H9 (cell line): ENCODE measurements around the gene TRPV5. TPM values are rescaled to one million over a fixed set of nuclear protein-coding genes. Genes with fewer than 3 reads are reported as not detected.

Source experiments
- DNase-seq: peaks from one replicate; pipeline ENCODE4 v3.0.0-alpha.2; 2017
- H2AFZ ChIP-seq: one replicate; pipeline ENCODE4 v1.6.1; 2013; ENCODE audit warnings: mild to moderate bottlenecking, low read length, control low read depth, moderate library complexity
- H2AK5ac ChIP-seq: 2 replicates; pipeline ENCODE4 v1.6.1; 2013; ENCODE audit warnings: low read length, control low read depth, mixed read lengths; ENCODE audit not compliant: insufficient read length
- H2BK120ac ChIP-seq: one replicate; pipeline ENCODE4 v1.6.1; 2013; ENCODE audit warnings: low read depth, mild to moderate bottlenecking, low read length, control low read depth, inconsistent platforms; ENCODE audit not compliant: poor library complexity, severe bottlenecking
- H2BK12ac ChIP-seq: 2 replicates; pipeline ENCODE4 v1.6.1; 2013; ENCODE audit warnings: low read length, control low read depth, mixed read lengths, low read depth; ENCODE audit not compliant: insufficient read length
- H2BK15ac ChIP-seq: 2 replicates; pipeline ENCODE4 v1.6.1; 2013; ENCODE audit warnings: low read depth, low read length, control low read depth
- H2BK20ac ChIP-seq: one replicate; pipeline ENCODE4 v1.6.1; 2013; ENCODE audit warnings: low read depth, mild to moderate bottlenecking, low read length, control low read depth, inconsistent platforms; ENCODE audit not compliant: poor library complexity, severe bottlenecking
- H2BK5ac ChIP-seq: 2 replicates; pipeline ENCODE4 v1.6.1; 2013; ENCODE audit warnings: low read length, control low read depth, mixed read lengths; ENCODE audit not compliant: insufficient read length
- H3K14ac ChIP-seq: 2 replicates; pipeline ENCODE4 v1.6.1; 2013; ENCODE audit warnings: low read length, control low read depth; ENCODE audit not compliant: insufficient read depth
- H3K18ac ChIP-seq: 2 replicates; pipeline ENCODE4 v1.6.1; 2013; ENCODE audit warnings: low read depth, mild to moderate bottlenecking, mixed read lengths, low read length, control low read depth; ENCODE audit not compliant: insufficient read length
- H3K23ac ChIP-seq: 2 replicates; pipeline ENCODE4 v1.6.1; 2013; ENCODE audit warnings: low read length, control low read depth, mixed read lengths, low read depth; ENCODE audit not compliant: insufficient read length
- H3K23me2 ChIP-seq: 2 replicates; pipeline ENCODE4 v1.6.1; 2013; ENCODE audit warnings: low read depth, mild to moderate bottlenecking, mixed read lengths, low read length, control low read depth; ENCODE audit not compliant: insufficient read length, poor library complexity, severe bottlenecking
- H3K27ac ChIP-seq: 2 replicates; pipeline ENCODE4 v1.5.1; 2013; ENCODE audit warnings: low read length, control low read depth, mixed read lengths, low read depth; ENCODE audit not compliant: insufficient read length
- H3K27me3 ChIP-seq: 2 replicates; pipeline ENCODE4 v1.6.1; 2013; ENCODE audit warnings: low read length, control low read depth, inconsistent platforms; ENCODE audit not compliant: insufficient read depth
- H3K4ac ChIP-seq: 2 replicates; pipeline ENCODE4 v1.6.1; 2013; ENCODE audit warnings: low read depth, mild to moderate bottlenecking, control low read depth, inconsistent platforms, low read length, moderate library complexity
- H3K4me1 ChIP-seq: 2 replicates; pipeline ENCODE4 v1.6.1; 2013; ENCODE audit warnings: low read length, control low read depth, inconsistent platforms; ENCODE audit not compliant: insufficient read depth
- H3K4me2 ChIP-seq: 2 replicates; pipeline ENCODE4 v1.6.1; 2013; ENCODE audit warnings: low read length, control low read depth, mixed read lengths; ENCODE audit not compliant: insufficient read length, insufficient read depth
- H3K56ac ChIP-seq: 2 replicates; pipeline ENCODE4 v1.6.1; 2013; ENCODE audit warnings: low read depth, mild to moderate bottlenecking, mixed read lengths, low read length, control low read depth; ENCODE audit not compliant: insufficient read length
- H3K79me1 ChIP-seq: 2 replicates; pipeline ENCODE4 v1.6.1; 2013; ENCODE audit warnings: low read depth, mild to moderate bottlenecking, moderate library complexity, low read length, control low read depth, inconsistent platforms; ENCODE audit not compliant: insufficient read depth, poor library complexity, severe bottlenecking
- H3K79me2 ChIP-seq: 2 replicates; pipeline ENCODE4 v1.6.1; 2013; ENCODE audit warnings: low read length, control low read depth, inconsistent platforms; ENCODE audit not compliant: insufficient read depth
- H3K9ac ChIP-seq: 2 replicates; pipeline ENCODE4 v1.6.1; 2013; ENCODE audit warnings: low read length, control low read depth, mixed read lengths; ENCODE audit not compliant: insufficient read length; ENCODE audit errors: extremely low read depth
- H3K9me3 ChIP-seq: one replicate; pipeline ENCODE4 v1.6.1; 2013; ENCODE audit warnings: low read depth, low read length, inconsistent platforms; ENCODE audit not compliant: control insufficient read depth
- H3T11ph ChIP-seq: one replicate; pipeline ENCODE4 v1.6.1; 2013; ENCODE audit warnings: mild to moderate bottlenecking, low read length, control low read depth, inconsistent platforms
- H4K20me1 ChIP-seq: one replicate; pipeline ENCODE4 v1.6.1; 2013; ENCODE audit not compliant: control insufficient read depth, insufficient read length, insufficient read depth
- H4K5ac ChIP-seq: 2 replicates; pipeline ENCODE4 v1.6.1; 2013; ENCODE audit warnings: low read depth, mild to moderate bottlenecking, mixed read lengths, low read length, control low read depth; ENCODE audit not compliant: insufficient read length
- H4K8ac ChIP-seq: replicated peaks from 2 replicates; pipeline ENCODE4 v1.6.1; 2013; ENCODE audit warnings: low read length, control low read depth, mixed read lengths, low read depth; ENCODE audit not compliant: insufficient read length
- H4K91ac ChIP-seq: 2 replicates; pipeline ENCODE4 v1.6.1; 2013; ENCODE audit warnings: low read depth, mild to moderate bottlenecking, moderate library complexity, mixed read lengths, low read length, control low read depth; ENCODE audit not compliant: insufficient read length
- H3K27ac Mint-ChIP-seq, 3 experiments: 2 replicates in 2 of 3; 3 replicates in 1 of 3; pipeline ENCODE4 v1.8.0; 2020 to 2021; ENCODE audit warnings: mixed read lengths in 3 of 3, mild to moderate bottlenecking in 1 of 3, moderate library complexity in 1 of 3
- H3K27me3 Mint-ChIP-seq: 2 replicates; pipeline ENCODE4 v1.8.0; 2021; ENCODE audit warnings: low read depth, mild to moderate bottlenecking, moderate library complexity, mixed read lengths
- H3K36me3 Mint-ChIP-seq, 3 experiments: 2 replicates in 2 of 3; 3 replicates in 1 of 3; pipeline ENCODE4 v1.8.0; 2020 to 2021; ENCODE audit warnings: low read depth in 3 of 3, mixed read lengths in 3 of 3; ENCODE audit not compliant: insufficient read depth in 1 of 3
- H3K4me1 Mint-ChIP-seq, 2 experiments: 2 replicates each; pipeline ENCODE4 v1.8.0; 2020; ENCODE audit warnings: mixed read lengths in 2 of 2
- H3K4me3 Mint-ChIP-seq, 2 experiments: 2 replicates in 1 of 2; 3 replicates in 1 of 2; pipeline ENCODE4 v1.8.0; 2020 to 2021; ENCODE audit warnings: mild to moderate bottlenecking in 2 of 2, mixed read lengths in 2 of 2, moderate library complexity in 1 of 2
- H3K9me3 Mint-ChIP-seq, 2 experiments: 2 replicates in 1 of 2; 3 replicates in 1 of 2; pipeline ENCODE4 v1.8.0; 2020; ENCODE audit warnings: mild to moderate bottlenecking in 2 of 2, mixed read lengths in 2 of 2, moderate library complexity in 1 of 2
- CTCF ChIP-seq: fragments of 200-600 bp; sonication (generic); conservative IDR thresholded peaks from 3 replicates; pipeline ENCODE4 v1.8.0; 2021; ENCODE audit warnings: antibody characterized with exemption, mild to moderate bottlenecking
- WGBS: extraction: QIAGEN DNeasy Blood & Tissue Kit; methylation state at CpG from one replicate; pipeline ENCODE4 v1.1.7; 2013; ENCODE audit warnings: missing lambda C conversion rate, low lambda C conversion rate, mixed read lengths; ENCODE audit not compliant: insufficient read length; ENCODE audit errors: extremely low coverage; 5-methylcytosine and 5-hydroxymethylcytosine counted together
- total RNA-seq: library from RNA; stranded (reverse); gene quantifications from 2 replicates; pipeline ENCODE4 v1.2.1, GENCODE V29; 2021

The TRPV5 gene
- total RNA-seq, 1 experiment from 2014 or later = not detected

GRCh38 chr7:142869434-142869833 is 64.1 kb downstream of the TRPV5 start:
- H4K91ac ChIP-seq = no peak overlapping the region
- no peak overlapping the region for H3K23ac ChIP-seq
- no peaks in the 10 kb centered on the region for H3K79me2 ChIP-seq
- Mint-ChIP-seq H3K27ac (no peak overlapping the region), H3K9me3 (peaks cover 0 to 3% of the 10 kb centered on the region in 2 experiments; a peak in 2 of 5 replicates), H3K4me3 (no peak overlapping the region), H3K27me3 (peaks cover 3% of the 10 kb centered on the region; the same call in 1 of the 2 replicates), H3K4me1 (peaks cover 5 to 16% of the 10 kb centered on the region in 2 experiments), H3K36me3 (peaks cover 0 to 22% (median 9%) of the 10 kb centered on the region in 3 experiments; a peak in 5 of 7 replicates)
- H3K18ac ChIP-seq = no peak overlapping the region
- no peak overlapping the region for H3K56ac ChIP-seq
- no peak overlapping the region for H2AFZ ChIP-seq
- no peaks in the 10 kb centered on the region for H3K79me1 ChIP-seq
- H3K4me2 ChIP-seq = no peak overlapping the region
- H3K9me3 ChIP-seq = no peaks in the 10 kb centered on the region
- H2BK5ac ChIP-seq = no peak overlapping the region
- no peaks in the 10 kb centered on the region for H4K20me1 ChIP-seq
- H4K5ac ChIP-seq = no peak overlapping the region
- no peak overlapping the region for H3T11ph ChIP-seq
- H3K9ac ChIP-seq = no peak overlapping the region
- no peak overlapping the region for H4K8ac ChIP-seq
- no peak overlapping the region for H3K27ac ChIP-seq
- no peak overlapping the region for H3K14ac ChIP-seq
- no peaks in the 10 kb centered on the region for H3K23me2 ChIP-seq
- H3K27me3 ChIP-seq = no peaks in the 10 kb centered on the region
- H2BK15ac ChIP-seq = no peak overlapping the region
- no CpG with 5 or more reads among the region's 2 CpGs for WGBS
- H2BK120ac ChIP-seq = no peak overlapping the region
- DNase-seq = no peak
- H3K4ac ChIP-seq = no peak overlapping the region
- no peak overlapping the region for H2BK20ac ChIP-seq
- H2BK12ac ChIP-seq = no peak overlapping the region
- no peaks in the 10 kb centered on the region; the same call in 1 of the 2 replicates for H3K4me1 ChIP-seq
- H2AK5ac ChIP-seq = no peak overlapping the region
- no peak for TF ChIP-seq CTCF
